Hepatocyte (in vitro differentiated cells): ENCODE data around the gene FLT1. TPM values are rescaled to one million over a fixed set of nuclear protein-coding genes. Genes with fewer than 3 reads are reported as not detected.

Source experiments
- DNase-seq: peaks from one replicate; pipeline ENCODE4 v3.0.0-alpha.2; 2016; ENCODE audit warnings: low spot score
- H2AFZ ChIP-seq: fragments of 200-600 bp; sonication (generic); 2 replicates; pipeline ENCODE4 v1.6.0; 2016; ENCODE audit warnings: antibody characterized with exemption, mild to moderate bottlenecking
- H3K27ac ChIP-seq: fragments of 200-600 bp; sonication (generic); 2 replicates; pipeline ENCODE4 v1.5.1; 2016; ENCODE audit warnings: mild to moderate bottlenecking
- H3K27me3 ChIP-seq: fragments of 200-600 bp; sonication (generic); 2 replicates; pipeline ENCODE4 v1.6.1; 2016
- H3K36me3 ChIP-seq: fragments of 200-600 bp; sonication (generic); replicated peaks from 2 replicates; pipeline ENCODE4 v1.5.1; 2016; ENCODE audit warnings: low read depth; ENCODE audit not compliant: insufficient read depth
- H3K4me1 ChIP-seq: fragments of 200-600 bp; sonication (generic); 2 replicates; pipeline ENCODE4 v1.5.1; 2016; ENCODE audit warnings: mild to moderate bottlenecking, moderate library complexity; ENCODE audit not compliant: insufficient read depth
- H3K4me2 ChIP-seq: fragments of 200-600 bp; sonication (generic); 2 replicates; pipeline ENCODE4 v1.6.0; 2016
- H3K4me3 ChIP-seq: fragments of 200-600 bp; sonication (generic); 2 replicates; pipeline ENCODE4 v1.5.1; 2016; ENCODE audit warnings: mild to moderate bottlenecking
- H3K79me2 ChIP-seq: fragments of 200-600 bp; sonication (generic); 2 replicates; pipeline ENCODE4 v1.6.0; 2017; ENCODE audit warnings: mild to moderate bottlenecking
- H3K9me2 ChIP-seq: fragments of 200-600 bp; sonication (generic); replicated peaks from 2 replicates; pipeline ENCODE4 v1.6.0; 2017; ENCODE audit warnings: mild to moderate bottlenecking; ENCODE audit not compliant: insufficient read depth
- H3K9me3 ChIP-seq: fragments of 200-600 bp; sonication (generic); 2 replicates; pipeline ENCODE4 v1.5.1; 2016; ENCODE audit warnings: low read depth, mild to moderate bottlenecking
- H4K20me1 ChIP-seq: fragments of 200-600 bp; sonication (generic); 2 replicates; pipeline ENCODE4 v1.6.0; 2016; ENCODE audit warnings: mild to moderate bottlenecking; ENCODE audit not compliant: insufficient read depth, poor library complexity, severe bottlenecking
- EZH2 ChIP-seq: fragments of 200-600 bp; sonication (generic); IDR thresholded peaks from 2 replicates; pipeline ENCODE4 v1.6.1; 2016; ENCODE audit warnings: antibody characterized with exemption, mild to moderate bottlenecking, borderline replicate concordance
- EZH2phosphoT487 ChIP-seq: fragments of 200-600 bp; sonication (generic); IDR thresholded peaks from one replicate; pipeline ENCODE4 v1.6.1; 2018; ENCODE audit warnings: antibody characterized with exemption, mild to moderate bottlenecking, low read depth, moderate library complexity; ENCODE audit not compliant: unreplicated experiment, severe bottlenecking
- WGBS: methylation state at CpG from one replicate; pipeline ENCODE4 v1.1.6; 2016; ENCODE audit warnings: low lambda C conversion rate; ENCODE audit errors: missing lambda C conversion rate; 5-methylcytosine and 5-hydroxymethylcytosine counted together
- polyA plus RNA-seq: library from polyadenylated mRNA; unstranded; fragments of >200 nt; fragmentation: Nextera tagmentation; extraction: Ambion mirVana; gene quantifications from 2 replicates; pipeline ENCODE4 v1.2.1, GENCODE V29; 2016
- total RNA-seq: library from RNA; depleted of rRNA; stranded (reverse); fragments of >200 nt; gene quantifications from 2 replicates; pipeline ENCODE4 v1.2.3, GENCODE V29; 2014
- TF ChIP-seq, protein P1 (sequence below): fragments of 200-600 bp; sonication (generic); IDR thresholded peaks from 2 replicates; pipeline ENCODE4 v1.5.1; 2016; ENCODE audit warnings: antibody characterized with exemption, mild to moderate bottlenecking; ENCODE audit not compliant: poor library complexity

The FLT1 gene
- total and polyA plus RNA-seq, 2 experiments from 2014 or later: 30.4 to 40.1 TPM

GRCh38 chr13:28376604-28377003 lies 118.3 kb downstream of the FLT1 start:
- no peaks in the 10 kb centered on the region for H3K9me3 ChIP-seq
- no peak overlapping the region for H3K4me3 ChIP-seq
- no peak overlapping the region for H3K4me2 ChIP-seq
- TF ChIP-seq, protein P1, sequence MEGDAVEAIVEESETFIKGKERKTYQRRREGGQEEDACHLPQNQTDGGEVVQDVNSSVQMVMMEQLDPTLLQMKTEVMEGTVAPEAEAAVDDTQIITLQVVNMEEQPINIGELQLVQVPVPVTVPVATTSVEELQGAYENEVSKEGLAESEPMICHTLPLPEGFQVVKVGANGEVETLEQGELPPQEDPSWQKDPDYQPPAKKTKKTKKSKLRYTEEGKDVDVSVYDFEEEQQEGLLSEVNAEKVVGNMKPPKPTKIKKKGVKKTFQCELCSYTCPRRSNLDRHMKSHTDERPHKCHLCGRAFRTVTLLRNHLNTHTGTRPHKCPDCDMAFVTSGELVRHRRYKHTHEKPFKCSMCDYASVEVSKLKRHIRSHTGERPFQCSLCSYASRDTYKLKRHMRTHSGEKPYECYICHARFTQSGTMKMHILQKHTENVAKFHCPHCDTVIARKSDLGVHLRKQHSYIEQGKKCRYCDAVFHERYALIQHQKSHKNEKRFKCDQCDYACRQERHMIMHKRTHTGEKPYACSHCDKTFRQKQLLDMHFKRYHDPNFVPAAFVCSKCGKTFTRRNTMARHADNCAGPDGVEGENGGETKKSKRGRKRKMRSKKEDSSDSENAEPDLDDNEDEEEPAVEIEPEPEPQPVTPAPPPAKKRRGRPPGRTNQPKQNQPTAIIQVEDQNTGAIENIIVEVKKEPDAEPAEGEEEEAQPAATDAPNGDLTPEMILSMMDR: no peak
- no peak for TF ChIP-seq EZH2phosphoT487
- DNase-seq: no peak
- no peaks in the 10 kb centered on the region for H3K36me3 ChIP-seq
- H3K9me2 ChIP-seq: no peaks in the 10 kb centered on the region
- no peak overlapping the region for H2AFZ ChIP-seq
- H4K20me1 ChIP-seq: no peaks in the 10 kb centered on the region
- H3K27ac ChIP-seq: no peak overlapping the region
- H3K27me3 ChIP-seq: no peaks in the 10 kb centered on the region
- H3K4me1 ChIP-seq: no peaks in the 10 kb centered on the region
- WGBS: 68% methylated on average over 2 of the region's 2 CpGs
- H3K79me2 ChIP-seq: no peaks in the 10 kb centered on the region

DNA sequence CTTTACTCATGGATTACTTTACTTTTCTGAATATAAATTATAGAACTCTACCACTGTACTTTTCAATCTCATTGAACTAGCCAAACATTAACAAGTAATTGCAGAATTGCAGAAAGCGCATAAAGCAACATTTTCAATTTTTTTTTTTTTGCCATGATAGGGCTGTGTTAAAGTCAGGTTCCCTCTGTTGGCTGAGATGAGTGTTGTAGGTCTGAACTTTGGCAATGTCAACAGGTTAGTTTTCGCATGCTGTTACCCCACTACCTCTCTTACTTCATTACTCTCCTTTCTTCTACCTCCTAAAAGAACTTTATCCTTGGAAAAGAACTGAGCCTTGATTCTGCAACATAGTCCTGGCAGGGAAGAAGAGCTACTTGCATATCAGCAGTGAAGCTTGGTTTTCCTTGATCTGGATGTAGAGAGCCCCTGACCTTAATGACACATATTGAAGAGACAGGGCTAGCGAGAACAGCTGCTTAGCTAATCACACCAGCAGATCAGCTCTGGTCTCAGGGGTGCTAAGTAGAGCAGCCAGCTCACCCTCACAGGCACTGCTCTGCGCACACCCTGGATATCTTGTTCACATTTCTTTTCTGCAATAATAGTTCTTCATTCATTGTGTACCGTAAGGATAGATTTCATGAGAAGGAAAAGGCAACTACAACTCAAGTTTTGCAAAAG lies 119.5 kb downstream of the FLT1 start:
- H3K36me3 ChIP-seq: no peaks in the 10 kb centered on the region
- TF ChIP-seq EZH2phosphoT487 (no peak), EZH2 (no peak)
- TF ChIP-seq, protein P1: no peak
- H3K4me3 ChIP-seq: no peak overlapping the region
- H3K4me2 ChIP-seq: no peak overlapping the region
- no peaks in the 10 kb centered on the region for H3K79me2 ChIP-seq
- H4K20me1 ChIP-seq: no peaks in the 10 kb centered on the region
- no peaks in the 10 kb centered on the region for H3K9me3 ChIP-seq
- no peak overlapping the region for H3K27ac ChIP-seq
- H3K9me2 ChIP-seq: no peaks in the 10 kb centered on the region
- H3K4me1 ChIP-seq: no peaks in the 10 kb centered on the region
- H3K27me3 ChIP-seq: no peaks in the 10 kb centered on the region
- no peak for DNase-seq
- H2AFZ ChIP-seq: no peak overlapping the region
- WGBS: 65% methylated on average over 5 of the region's 5 CpGs

DNA sequence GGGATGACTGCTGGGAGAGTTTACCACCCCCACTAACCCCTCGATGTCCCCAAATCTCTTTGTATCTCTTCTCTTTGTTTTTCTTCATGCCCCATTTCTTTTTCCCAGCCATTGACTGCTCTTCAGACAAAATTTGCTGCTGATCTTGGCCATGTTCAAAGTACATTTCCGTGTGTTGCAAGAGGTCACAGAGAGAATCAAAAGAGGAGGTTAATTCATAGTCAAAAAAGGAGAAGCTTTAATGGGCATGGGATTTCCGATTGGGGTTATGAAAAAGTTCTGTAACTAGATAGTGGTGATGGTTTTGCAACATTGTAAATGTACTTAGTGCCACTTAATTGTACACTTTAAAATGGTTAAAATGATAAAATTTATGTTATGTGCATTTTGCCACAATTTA lies 121.1 kb downstream of the FLT1 start:
- Histone ChIP-seq H3K4me1 (no peaks in the 10 kb centered on the region), H3K36me3 (no peaks in the 10 kb centered on the region), H3K79me2 (no peaks in the 10 kb centered on the region), H3K4me3 (no peak overlapping the region), H3K4me2 (no peak overlapping the region), H3K27me3 (no peaks in the 10 kb centered on the region), H3K9me3 (no peaks in the 10 kb centered on the region), H2AFZ (no peak overlapping the region), H3K27ac (no peak overlapping the region), H4K20me1 (no peaks in the 10 kb centered on the region), H3K9me2 (no peaks in the 10 kb centered on the region)
- no peak for TF ChIP-seq EZH2phosphoT487
- TF ChIP-seq, protein P1: no peak
- TF ChIP-seq EZH2: no peak
- WGBS: 77% methylated on average over 3 of the region's 3 CpGs
- no peak for DNase-seq

DNA sequence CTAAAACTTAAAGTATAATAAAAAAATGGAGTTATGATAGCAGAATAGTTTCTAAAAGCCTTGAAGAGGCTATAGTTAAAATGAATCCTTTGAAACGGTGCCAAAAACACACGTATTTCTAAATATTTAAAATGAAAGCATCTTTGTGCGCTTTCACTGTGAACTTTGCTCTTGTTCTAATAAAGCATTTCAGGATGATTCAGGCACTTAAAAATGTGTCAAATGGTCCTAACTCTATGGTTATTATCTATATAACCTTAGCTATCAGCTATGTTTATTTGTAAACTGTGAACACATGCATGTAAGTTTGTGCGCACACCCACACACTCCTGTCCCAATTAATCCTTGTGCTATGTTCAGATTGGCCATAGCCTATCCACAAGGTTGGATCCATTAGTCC lies 124.5 kb downstream of the FLT1 start:
- H3K4me1 ChIP-seq: no peaks in the 10 kb centered on the region
- DNase-seq: no peak
- H3K9me2 ChIP-seq: no peaks in the 10 kb centered on the region
- no peak overlapping the region for H3K27ac ChIP-seq
- H3K9me3 ChIP-seq: no peaks in the 10 kb centered on the region
- H2AFZ ChIP-seq: no peak overlapping the region
- TF ChIP-seq EZH2 (no peak), EZH2phosphoT487 (no peak)
- TF ChIP-seq, protein P1: no peak
- no peak overlapping the region for H3K4me2 ChIP-seq
- no peaks in the 10 kb centered on the region for H4K20me1 ChIP-seq
- 66% methylated on average over 4 of the region's 4 CpGs for whole genome bisulfite sequencing
- H3K4me3 ChIP-seq: no peak overlapping the region
- no peaks in the 10 kb centered on the region for H3K27me3 ChIP-seq
- H3K79me2 ChIP-seq: no peaks in the 10 kb centered on the region
- H3K36me3 ChIP-seq: no peaks in the 10 kb centered on the region
